ENCODE data around the gene CCDC106.

The CCDC106 gene

DNA sequence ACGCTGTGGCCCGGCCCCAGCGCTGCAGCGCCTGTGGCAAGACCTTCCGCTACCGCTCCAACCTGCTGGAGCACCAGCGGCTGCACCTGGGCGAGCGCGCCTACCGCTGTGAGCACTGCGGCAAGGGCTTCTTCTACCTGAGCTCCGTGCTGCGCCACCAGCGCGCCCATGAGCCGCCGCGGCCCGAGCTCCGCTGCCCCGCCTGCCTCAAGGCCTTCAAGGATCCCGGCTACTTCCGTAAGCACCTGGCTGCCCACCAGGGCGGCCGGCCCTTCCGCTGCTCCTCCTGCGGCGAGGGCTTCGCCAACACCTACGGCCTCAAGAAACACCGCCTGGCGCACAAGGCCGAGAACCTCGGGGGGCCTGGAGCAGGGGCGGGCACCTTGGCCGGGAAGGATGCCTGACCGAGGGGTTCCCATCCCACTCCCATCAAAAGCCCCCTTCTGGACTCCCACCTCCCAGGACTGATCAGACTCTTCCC lies 31.6 kb upstream of the CCDC106 start:
- in situ Hi-C loops (cut with HindIII; ENCODE audit: low pct_ligation_motif_present, low sequenced_read_pairs): loop anchor here (25.0 kb wide), 1 partner anchor 229 kb away; the partner anchor contains the start of genes RPL28, TMEM190 and TMEM238
- Histone ChIP-seq H3K36me3 (replicated peaks) (peaks cover 35% of the 10 kb centered on the region), H3K27ac (no peak overlapping the region), H3K27me3 (replicated peaks) (no peaks in the 10 kb centered on the region), H3K4me3 (ENCODE audit: low read depth, low read length) (no peak overlapping the region)
- no peak for DNase-seq
- TF ChIP-seq, protein P1, sequence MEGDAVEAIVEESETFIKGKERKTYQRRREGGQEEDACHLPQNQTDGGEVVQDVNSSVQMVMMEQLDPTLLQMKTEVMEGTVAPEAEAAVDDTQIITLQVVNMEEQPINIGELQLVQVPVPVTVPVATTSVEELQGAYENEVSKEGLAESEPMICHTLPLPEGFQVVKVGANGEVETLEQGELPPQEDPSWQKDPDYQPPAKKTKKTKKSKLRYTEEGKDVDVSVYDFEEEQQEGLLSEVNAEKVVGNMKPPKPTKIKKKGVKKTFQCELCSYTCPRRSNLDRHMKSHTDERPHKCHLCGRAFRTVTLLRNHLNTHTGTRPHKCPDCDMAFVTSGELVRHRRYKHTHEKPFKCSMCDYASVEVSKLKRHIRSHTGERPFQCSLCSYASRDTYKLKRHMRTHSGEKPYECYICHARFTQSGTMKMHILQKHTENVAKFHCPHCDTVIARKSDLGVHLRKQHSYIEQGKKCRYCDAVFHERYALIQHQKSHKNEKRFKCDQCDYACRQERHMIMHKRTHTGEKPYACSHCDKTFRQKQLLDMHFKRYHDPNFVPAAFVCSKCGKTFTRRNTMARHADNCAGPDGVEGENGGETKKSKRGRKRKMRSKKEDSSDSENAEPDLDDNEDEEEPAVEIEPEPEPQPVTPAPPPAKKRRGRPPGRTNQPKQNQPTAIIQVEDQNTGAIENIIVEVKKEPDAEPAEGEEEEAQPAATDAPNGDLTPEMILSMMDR (IDR thresholded peaks at IDR 0.05; ENCODE audit: low read depth, low read length, missing control alignments): no peak

DNA sequence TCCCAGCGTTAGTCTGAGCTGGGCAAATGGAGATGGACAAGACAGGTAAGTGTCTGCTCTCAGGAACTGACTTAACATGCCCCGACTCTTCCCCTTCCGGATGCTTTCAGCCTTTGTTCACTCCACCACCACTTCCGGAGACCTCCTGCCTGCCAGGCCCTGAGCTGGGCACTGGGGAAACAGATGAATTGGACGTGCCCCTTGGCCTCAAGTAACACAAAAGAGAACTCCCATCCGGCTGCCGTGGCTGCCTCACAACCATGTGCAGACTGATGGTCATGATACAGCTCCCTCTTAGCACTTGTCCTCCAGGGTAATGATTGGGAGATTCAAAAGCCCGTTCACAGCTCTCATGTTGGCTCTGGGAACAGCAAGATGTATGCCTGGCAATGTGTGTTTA lies 30.6 kb upstream of the CCDC106 start:
- TF ChIP-seq, protein P1 (IDR thresholded peaks at IDR 0.05; ENCODE audit: low read depth, low read length, missing control alignments): no peak
- no peaks in the 10 kb centered on the region for H3K27me3 ChIP-seq (replicated peaks)
- H3K27ac ChIP-seq: no peak overlapping the region
- DNase-seq: no peak
- H3K4me3 ChIP-seq (ENCODE audit: low read depth, low read length): no peak overlapping the region
- in situ Hi-C loops (cut with HindIII; ENCODE audit: low pct_ligation_motif_present, low sequenced_read_pairs): loop anchor here (25.0 kb wide), 1 partner anchor 230 kb away; the partner anchor contains the start of genes RPL28, TMEM190 and TMEM238
- H3K36me3 ChIP-seq (replicated peaks): peaks cover 35% of the 10 kb centered on the region

DNA sequence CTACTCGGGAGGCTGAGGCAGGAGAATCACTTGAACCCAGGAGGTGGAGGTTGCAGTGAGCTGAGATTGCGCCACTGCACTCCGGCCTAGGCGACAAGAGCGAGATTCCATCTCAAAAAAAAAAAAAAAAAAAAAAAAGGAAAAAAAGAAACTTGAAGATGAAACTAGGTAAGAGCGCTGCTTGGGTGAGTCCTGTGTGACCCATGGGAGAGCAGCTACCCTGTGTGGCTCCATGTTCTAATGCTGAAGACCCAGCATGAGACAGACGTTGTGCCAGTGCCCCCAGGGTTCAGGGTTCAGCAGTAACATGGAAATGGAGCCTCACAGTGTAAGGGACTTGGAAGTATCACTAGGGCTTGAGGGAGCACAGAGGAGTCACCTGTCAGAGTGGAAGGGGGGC lies 29.6 kb upstream of the CCDC106 start:
- H3K27ac ChIP-seq: no peak overlapping the region
- no peaks in the 10 kb centered on the region for H3K27me3 ChIP-seq (replicated peaks)
- H3K36me3 ChIP-seq (replicated peaks): peaks cover 35% of the 10 kb centered on the region
- no peak for DNase-seq
- TF ChIP-seq, protein P1 (IDR thresholded peaks at IDR 0.05; ENCODE audit: low read depth, low read length, missing control alignments): no peak
- in situ Hi-C loops (cut with HindIII; ENCODE audit: low pct_ligation_motif_present, low sequenced_read_pairs): loop anchor here (25.0 kb wide), 1 partner anchor 231 kb away; the partner anchor contains the start of genes RPL28, TMEM190 and TMEM238
- H3K4me3 ChIP-seq (ENCODE audit: low read depth, low read length): no peak overlapping the region

DNA sequence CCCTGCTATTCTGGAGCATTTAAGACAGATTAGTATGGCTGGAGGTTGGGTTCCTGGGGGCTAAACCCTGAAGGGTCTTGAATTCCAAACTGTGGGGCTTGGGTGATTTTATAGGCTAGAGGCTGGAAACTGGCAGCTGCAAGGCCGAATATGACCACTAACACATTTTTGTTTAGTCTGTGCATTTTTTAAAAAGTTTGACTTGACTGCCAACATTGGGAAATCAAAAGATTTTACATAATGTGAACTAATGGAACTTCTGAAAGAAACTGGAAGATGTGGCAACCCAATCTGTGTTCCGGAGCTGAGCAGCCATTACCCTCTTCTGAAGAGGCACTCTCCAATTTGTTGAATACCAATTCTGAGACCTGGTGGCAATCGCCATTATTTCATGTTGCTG lies 28.7 kb upstream of the CCDC106 start:
- Histone ChIP-seq H3K27me3 (replicated peaks) (no peaks in the 10 kb centered on the region), H3K27ac (no peak overlapping the region), H3K4me3 (ENCODE audit: low read depth, low read length) (no peak overlapping the region), H3K36me3 (replicated peaks) (peaks cover 35% of the 10 kb centered on the region)
- in situ Hi-C loops (cut with HindIII; ENCODE audit: low pct_ligation_motif_present, low sequenced_read_pairs): loop anchor here (25.0 kb wide), 1 partner anchor 232 kb away; the partner anchor contains the start of genes RPL28, TMEM190 and TMEM238
- DNase-seq: no peak
- TF ChIP-seq, protein P1 (IDR thresholded peaks at IDR 0.05; ENCODE audit: low read depth, low read length, missing control alignments): no peak

DNA sequence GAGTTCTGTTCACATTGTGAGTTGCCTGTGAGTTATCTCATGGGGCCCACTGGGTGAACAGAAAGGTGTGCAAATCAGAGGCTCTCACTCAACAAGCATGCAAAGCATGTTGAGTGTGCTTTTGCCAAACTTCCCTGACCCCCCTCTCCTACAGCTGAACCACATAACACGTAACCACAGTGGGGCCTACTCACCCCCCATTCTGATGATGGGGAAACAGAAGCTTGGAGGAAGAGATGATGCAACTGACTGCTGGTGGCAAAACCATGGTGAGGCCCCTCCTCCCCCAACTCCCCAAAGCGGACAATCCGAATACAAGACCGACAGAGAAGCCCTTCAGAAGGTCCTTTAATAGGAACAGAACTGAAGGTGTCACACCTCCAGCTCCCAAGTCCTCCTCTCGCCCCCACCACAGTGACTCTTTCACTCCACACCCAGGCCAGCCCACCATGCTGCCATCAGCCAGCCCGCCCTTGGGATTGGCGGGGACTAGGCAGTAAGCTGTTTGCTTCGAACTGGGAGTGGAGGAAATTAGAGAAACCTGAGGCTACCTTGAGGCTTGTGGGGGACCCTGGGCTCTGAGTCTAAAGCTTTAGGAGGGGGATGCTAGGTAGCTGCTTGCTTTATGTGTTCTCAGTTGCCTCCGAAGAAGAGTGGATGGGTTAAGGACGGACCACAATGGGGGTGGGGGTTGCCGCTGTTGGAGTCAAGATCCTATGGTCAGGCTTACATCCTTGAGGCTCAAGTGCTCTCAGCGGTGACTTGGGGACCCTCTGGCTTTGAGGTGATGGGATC lies 27.4 kb upstream of the CCDC106 start:
- DNase-seq: no peak
- in situ Hi-C loops (cut with HindIII; ENCODE audit: low pct_ligation_motif_present, low sequenced_read_pairs): loop anchor here (25.0 kb wide), 1 partner anchor 233 kb away; the partner anchor contains the start of genes RPL28, TMEM190 and TMEM238

More for the DNA sequence above, 27.4 kb upstream of the CCDC106 start:
- no peak overlapping the region for H3K4me3 ChIP-seq (ENCODE audit: low read depth, low read length)
- H3K27ac ChIP-seq: no peak overlapping the region
- peaks cover 25% of the 10 kb centered on the region for H3K36me3 ChIP-seq (replicated peaks)
- no peaks in the 10 kb centered on the region for H3K27me3 ChIP-seq (replicated peaks)
- TF ChIP-seq, protein P1 (IDR thresholded peaks at IDR 0.05; ENCODE audit: low read depth, low read length, missing control alignments): no peak
